ENCODE measurements around the gene ZNF652.

Gene ZNF652

GRCh38 chr17:49356320-49356719 lies 5.7 kb downstream of the ZNF652 start:
- DNase-seq, result no peak

GRCh38 chr17:49353607-49354006 lies 8.4 kb downstream of the ZNF652 start:
- no peak for DNase-seq

- no peak for DNase-seq
Measured at GRCh38 chr17:49352587-49353154, 9.4 kb downstream of the ZNF652 start.

- no peak for DNase-seq
Measured at GRCh38 chr17:49351572-49352140, 10.4 kb downstream of the ZNF652 start.

- DNase-seq, result no peak
Measured at GRCh38 chr17:49349541-49349940, 12.5 kb downstream of the ZNF652 start.

- no peak for DNase-seq
Measured at GRCh38 chr17:49344914-49345313, 17.1 kb downstream of the ZNF652 start.

- DNase-seq, result no peak
Measured at GRCh38 chr17:49343273-49343672, 18.8 kb downstream of the ZNF652 start.

- no peak for DNase-seq
Measured at GRCh38 chr17:49342575-49342936, 19.5 kb downstream of the ZNF652 start.

- DNase-seq, result no peak
Measured at GRCh38 chr17:49341356-49341755, 20.7 kb downstream of the ZNF652 start.

- DNase-seq, result no peak
Measured at GRCh38 chr17:49339354-49339753, 22.7 kb downstream of the ZNF652 start.

GRCh38 chr17:49338883-49339282 lies 23.2 kb downstream of the ZNF652 start:
- DNase-seq, result no peak

GRCh38 chr17:49337884-49338283 lies 24.2 kb downstream of the ZNF652 start:
- DNase-seq, result no peak

- no peak for DNase-seq
Measured at GRCh38 chr17:49334744-49335512, 27.1 kb downstream of the ZNF652 start.

GRCh38 chr17:49333804-49334203 lies 28.2 kb downstream of the ZNF652 start:
- no peak for DNase-seq

GRCh38 chr17:49327835-49328784 lies 33.9 kb downstream of the ZNF652 start:
- DNase-seq, result no peak

GRCh38 chr17:49325980-49326379 lies 36.1 kb downstream of the ZNF652 start:
- no peak for DNase-seq

GRCh38 chr17:49318435-49318965 lies 43.5 kb downstream of the ZNF652 start:
- no peak for DNase-seq

- DNase-seq, result no peak
Measured at GRCh38 chr17:49316889-49317675, 45.0 kb downstream of the ZNF652 start.

- DNase-seq, result no peak
Measured at GRCh38 chr17:49316258-49316570, 45.8 kb downstream of the ZNF652 start.

- peak; percentile 87 for DNase-seq
Measured at GRCh38 chr17:49315551-49316257, 46.3 kb downstream of the ZNF652 start.

- no peak for DNase-seq
Measured at GRCh38 chr17:49312722-49313121, 49.3 kb downstream of the ZNF652 start.

- no peak for DNase-seq
Measured at GRCh38 chr17:49299996-49300395, 62.1 kb downstream of the ZNF652 start.
